UCSD-AML1 (cell line): ENCODE measurements around the gene LANCL2.
"Not testable (repeated sequence)": the region's sequence is repeated elsewhere in the genome, so short reads cannot be mapped to it uniquely, and the experiment has no call there.

Source experiments
- DNase-seq: peaks from one replicate; lab custom pipeline; 2025; ENCODE audit not compliant: unreplicated experiment; lab: John Stamatoyannopoulos, UW

The LANCL2 gene

DNA sequence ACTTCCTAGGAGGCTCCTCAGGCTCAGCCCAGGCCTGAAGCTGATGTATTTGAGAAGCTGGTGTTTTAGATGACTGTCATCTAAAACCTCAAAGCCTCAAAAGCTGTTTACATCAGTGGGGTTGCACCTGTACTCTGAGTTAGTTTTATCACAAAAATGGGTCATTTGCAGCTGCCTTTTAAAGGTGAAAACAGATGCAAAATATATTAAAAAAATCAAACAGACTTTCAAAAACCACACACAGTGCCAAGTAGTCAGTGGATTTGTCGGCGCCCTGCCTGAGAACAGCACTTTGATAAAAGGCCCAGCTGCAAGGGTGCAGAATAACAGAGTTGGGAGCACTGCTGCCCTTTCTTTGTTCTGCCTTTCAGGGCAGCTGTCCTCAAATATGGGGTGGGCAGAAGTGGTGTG lies 104.1 kb downstream of the LANCL2 start:
- no peak for DNase-seq

- no peak for DNase-seq
Observed at GRCh38 chr7:55469721-55470120, 104.6 kb downstream of the LANCL2 start.

DNA sequence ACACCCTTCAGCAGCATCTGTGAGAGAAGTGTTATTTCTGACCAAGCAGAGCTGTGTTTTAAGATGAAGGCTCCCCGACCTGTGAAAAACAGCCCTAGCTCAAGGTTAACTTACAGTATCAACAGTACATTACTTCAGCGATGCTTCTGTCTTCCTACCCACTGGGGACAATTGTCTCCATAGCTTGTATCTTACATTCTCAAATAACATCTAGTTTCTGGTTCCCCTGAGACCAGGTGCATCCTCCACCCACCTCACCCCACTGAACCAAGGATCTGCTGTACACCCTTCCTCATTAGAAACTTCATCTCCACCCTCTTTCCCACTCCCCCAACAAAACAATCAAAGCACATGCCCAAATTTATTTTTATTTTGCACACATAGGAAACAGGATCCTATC lies 105.1 kb downstream of the LANCL2 start:
- DNase-seq: no peak

DNA sequence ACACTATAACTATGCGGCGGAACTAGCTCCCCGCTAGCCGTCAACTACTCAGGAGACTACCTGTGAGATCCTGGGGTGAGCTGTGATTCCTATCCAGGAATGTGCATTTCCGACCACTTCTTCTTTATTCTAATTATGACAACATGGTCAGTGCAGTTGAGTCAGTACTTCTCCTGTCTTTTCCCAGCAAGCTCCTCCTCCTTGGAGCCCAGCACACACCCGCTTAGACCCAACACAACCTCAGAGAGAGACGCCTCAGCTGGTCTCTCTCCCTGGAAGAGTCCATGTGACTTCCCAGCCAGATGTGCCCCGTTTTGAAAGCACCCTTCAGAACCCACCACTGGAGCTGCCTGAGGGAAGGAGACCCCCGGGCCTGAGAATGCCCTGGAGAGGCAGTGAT lies 106.5 kb downstream of the LANCL2 start:
- DNase-seq: not testable (repeated sequence)

DNA sequence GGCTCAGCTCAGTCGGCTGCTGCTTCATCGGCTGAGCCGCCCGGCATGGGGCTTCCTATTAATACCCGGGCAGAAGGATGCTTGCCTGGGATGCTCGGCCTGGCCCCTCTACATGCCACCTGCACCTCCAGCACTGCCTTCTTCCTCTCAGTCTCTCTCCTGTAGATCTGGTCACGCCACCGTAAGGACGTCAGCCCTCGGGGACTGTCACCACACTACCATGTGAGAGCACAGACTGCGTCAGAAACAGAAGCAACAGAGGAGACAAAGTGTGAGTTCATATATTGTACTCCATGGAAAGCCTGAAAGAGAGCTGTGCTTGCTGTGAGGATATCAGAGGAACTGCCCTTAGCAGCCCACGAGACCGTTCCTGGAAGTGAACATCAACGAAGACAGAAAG lies 107.3 kb downstream of the LANCL2 start:
- not testable (repeated sequence) for DNase-seq

DNA sequence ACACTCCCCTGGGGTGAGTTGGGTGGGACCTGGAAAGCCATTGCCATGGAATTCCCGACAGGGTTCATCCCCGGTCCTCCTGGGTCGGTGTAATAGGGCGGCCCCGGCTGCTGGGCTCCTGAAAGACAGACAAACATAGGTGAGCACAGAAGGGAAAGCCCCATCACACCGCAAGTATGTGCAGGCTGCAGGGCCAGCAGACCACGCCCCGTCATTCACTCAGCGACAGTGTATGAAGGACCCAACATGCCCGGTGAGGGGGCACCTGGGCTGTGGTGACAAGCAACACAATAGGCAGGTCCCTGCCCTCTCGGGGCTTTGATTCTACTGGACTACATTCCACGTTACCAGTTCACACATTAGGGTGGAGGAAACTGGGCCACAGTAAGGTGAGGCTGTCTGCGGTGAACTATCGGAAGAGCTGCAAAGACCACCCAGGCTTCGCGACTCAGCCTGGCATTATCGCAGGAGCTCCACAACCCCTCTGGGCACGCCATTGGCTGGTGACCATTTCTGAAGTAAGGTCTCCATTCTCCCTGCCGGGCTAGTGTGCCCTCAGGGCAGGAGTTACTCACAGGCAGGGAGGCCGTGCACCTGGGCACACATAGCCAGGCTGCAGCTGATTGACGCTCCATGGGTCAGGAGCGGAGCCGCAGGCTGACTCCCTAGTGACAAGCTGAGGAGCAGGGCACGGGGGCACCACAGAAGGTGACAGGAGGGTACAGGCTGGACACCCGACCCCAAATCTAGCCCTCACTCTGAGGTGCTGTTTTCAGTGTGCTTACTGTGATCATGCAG lies 108.0 kb downstream of the LANCL2 start:
- DNase-seq: no peak

DNA sequence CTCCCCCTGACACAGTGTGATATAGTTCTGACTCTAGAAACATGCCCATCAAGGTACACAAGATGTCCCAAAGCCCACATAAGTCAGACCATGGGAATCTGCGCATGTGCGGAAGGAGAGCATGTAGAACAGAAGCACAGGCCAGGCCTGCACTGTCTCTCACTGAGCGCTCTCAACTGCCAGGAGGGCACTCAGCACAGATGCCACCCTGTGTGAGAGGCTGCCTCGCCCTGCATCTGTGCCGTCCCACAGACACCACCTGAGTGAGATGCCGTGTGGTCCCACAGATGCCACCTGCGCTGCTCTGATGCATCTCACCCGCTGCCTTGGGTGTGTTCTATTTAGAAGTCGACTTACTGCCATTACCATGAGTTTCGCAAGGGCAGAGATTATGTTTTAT lies 108.8 kb downstream of the LANCL2 start:
- DNase-seq: no peak

DNA sequence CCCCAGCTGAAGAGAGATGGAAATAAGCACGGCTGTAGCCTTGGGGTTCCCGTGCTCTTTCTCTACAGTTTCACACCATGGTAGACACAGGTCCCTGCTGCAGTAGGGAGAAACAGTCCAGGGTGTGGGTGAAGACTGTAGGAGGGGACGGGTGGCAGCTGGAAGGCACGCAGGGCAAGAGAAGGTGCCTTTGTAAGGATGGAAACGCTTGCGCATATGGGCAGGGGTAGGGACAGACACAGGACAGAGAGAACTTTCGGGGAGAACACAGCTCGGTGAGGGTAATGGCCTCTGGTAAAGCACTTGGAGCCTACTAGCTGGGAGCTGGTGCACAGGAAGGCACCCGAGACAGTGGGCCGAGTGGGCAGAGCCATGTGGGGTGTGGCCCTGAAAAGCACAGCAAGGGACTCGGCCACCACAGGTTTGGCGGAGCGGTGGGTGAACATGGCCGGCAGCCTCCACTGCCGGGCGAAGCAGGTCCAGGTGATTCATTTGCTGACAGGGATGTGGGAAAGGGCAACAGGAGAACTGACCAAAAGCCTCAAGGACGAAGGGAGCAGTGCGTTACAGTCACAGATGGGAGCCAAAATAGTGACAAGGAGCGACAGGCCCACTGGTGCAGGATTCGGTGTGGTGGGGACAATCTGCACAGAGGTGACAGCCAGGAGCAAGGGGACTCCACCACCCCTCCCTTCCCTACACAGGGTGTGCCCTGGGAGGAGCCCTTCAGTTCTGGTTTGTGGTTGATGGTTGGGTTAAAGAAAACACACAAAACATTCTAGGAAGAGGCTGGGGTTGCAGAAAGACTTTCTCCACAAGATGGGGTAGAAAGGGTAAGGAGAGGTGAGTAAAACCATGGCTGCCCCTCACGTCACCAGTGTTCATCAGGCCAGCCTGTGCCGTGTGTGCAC lies 110.1 kb downstream of the LANCL2 start:
- no peak for DNase-seq

DNA sequence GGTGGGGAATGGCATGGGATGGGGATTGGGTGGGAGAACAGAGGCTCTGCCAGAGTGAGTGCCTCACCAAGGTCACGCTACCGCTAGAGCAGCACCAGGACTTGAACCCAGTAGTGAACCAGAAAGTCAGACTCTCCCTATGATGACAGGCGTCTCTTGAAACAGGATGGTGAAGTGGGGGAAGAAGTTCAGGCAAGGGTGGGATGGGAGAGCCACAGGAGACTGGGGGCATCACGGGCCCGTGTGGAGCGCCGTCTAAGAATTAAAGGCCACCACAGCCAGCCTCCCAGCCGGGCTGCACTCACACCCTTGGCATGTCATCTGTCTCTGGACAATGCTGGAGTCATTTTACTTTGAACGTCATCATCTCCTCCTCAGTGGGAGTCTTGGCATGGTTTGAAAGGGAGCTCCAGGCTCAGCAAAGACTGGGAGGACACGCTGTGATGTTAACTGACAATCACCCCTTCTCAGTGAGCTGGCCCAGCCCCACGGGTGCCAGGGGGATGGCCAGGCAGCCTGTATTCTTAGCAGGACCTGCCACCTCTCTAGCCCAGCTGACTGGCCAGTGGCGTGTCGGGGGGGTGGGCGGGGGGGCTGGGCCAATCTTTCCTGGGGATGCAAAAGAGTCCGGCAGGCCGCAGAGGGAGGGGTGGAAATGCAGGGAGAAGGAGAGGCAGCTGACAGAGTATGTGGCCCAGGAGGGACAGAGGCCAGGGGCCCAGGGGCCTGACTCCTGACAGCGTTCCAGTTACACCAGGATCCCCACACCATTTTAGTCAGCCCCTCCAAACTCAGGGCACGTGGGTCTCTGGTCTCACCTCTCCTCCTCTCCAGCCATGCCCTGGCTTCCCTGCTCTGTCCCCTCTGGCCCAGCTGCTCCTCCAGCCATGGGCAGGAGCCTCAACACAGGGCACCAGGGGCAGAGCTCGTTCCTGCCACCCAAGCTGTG lies 111.0 kb downstream of the LANCL2 start:
- no peak for DNase-seq

- DNase-seq: no peak
Observed at GRCh38 chr7:55476852-55477780, 112.0 kb downstream of the LANCL2 start.

GRCh38 chr7:55477781-55478374 lies 112.7 kb downstream of the LANCL2 start:
- no peak for DNase-seq

DNA sequence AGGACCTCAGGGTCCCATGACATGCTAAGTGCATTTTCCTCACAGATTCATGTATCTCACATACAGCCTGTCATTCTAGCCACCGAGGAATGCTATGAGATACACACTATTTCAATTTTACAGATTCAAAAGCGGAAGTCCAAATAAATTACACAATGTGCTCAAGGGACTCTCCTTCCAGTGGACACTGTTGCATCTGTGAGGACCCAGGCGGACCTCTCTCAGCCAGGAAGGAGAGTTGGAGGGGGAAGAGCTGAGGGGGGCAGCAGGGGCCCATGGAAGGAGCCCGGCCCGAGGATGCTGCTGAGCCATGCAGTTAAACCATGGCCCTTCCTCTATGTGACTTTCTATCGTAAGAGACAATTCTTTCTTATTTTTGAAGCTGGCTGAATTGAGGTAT lies 113.6 kb downstream of the LANCL2 start:
- DNase-seq: no peak

DNA sequence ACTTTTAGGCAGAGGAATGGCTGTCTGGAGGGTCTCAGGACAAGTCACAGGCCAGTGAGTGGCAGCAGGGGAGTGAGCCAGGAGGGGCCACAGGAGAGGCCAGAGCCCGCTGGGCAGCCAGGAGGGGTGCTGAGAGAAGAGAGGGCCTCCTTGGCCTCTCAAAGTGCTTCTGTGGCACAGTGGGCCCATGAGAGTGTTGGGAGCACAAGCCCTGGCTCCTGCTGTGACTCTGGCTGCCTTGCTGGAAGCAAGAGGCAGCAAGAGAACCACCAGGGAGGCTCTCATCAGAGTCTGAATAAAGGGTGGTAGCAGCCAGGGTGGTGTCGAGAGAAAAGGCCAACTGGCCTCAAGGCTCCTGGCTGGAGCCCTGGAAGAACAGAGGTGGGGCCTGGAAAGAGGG lies 116.0 kb downstream of the LANCL2 start:
- DNase-seq: no peak

DNA sequence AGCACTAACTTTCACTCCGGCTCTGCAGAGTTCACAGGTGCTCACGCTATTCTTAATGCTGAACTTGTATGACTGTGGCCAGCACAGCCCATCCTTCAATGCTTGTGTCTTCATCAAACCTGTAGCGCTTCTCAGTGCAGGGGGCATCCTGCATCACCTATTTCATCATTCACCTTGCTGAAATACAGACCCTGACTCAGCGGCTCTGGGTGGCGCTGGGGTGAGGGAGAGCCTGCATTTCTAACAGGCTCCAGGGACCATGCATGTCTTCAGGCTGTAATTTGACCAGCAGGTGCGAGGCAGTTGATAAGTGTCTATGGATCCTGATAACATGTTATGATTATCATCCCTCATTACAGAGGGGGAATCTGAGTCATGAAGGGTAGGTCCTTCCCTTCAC lies 117.9 kb downstream of the LANCL2 start:
- DNase-seq: no peak
